IMR-90 (cell line): ENCODE results near the gene ADD3. TPM values are rescaled to one million over a fixed set of nuclear protein-coding genes. Genes with fewer than 3 reads are reported as not detected.

Source experiments
- ATAC-seq: fragments of 200-7000 bp; cut with Tn5 transposase; 2 replicates; pipeline ENCODE4 v1.9.1; 2020; ENCODE audit warnings: low read depth, mild to moderate bottlenecking, moderate library complexity
- BruUV-seq: library from RNA; stranded (reverse); fragments of 400-500 nt; replicated peaks from 2 replicates; lab custom pipeline; 2021; lab: Mats Ljungman, UMichigan
- CTCF ChIA-PET: fragments of 300-600 bp; formaldehyde crosslinking; extraction: SDS; loops from one replicate; lab custom pipeline; 2021; ENCODE audit warnings: antibody characterized with exemption; lab: Yijun Ruan, JAX
- POLR2A ChIA-PET: fragments of 300-600 bp; sonication (Branson Sonifier 250); formaldehyde crosslinking; loops from one replicate; lab custom pipeline; 2022; ENCODE audit warnings: antibody characterized with exemption; ENCODE audit not compliant: unreplicated experiment; lab: Charles Lee
- DNase-seq: peaks from one replicate; pipeline ENCODE4 v3.0.0; 2013
- H2AFZ ChIP-seq: replicated peaks from 2 replicates; pipeline ENCODE3; 2013; ENCODE audit warnings: low read length, mild to moderate bottlenecking; ENCODE audit not compliant: poor library complexity
- H2AK5ac ChIP-seq: 2 replicates; pipeline ENCODE4 v1.6.1; 2013; ENCODE audit warnings: low read depth, low read length, inconsistent platforms
- H2AK9ac ChIP-seq: replicated peaks from 2 replicates; pipeline ENCODE3; 2013; ENCODE audit warnings: mild to moderate bottlenecking, low read depth, low read length, moderate library complexity; ENCODE audit not compliant: poor library complexity
- H2BK120ac ChIP-seq: 2 replicates; pipeline ENCODE4 v1.6.1; 2013; ENCODE audit warnings: low read depth, low read length, inconsistent platforms
- H2BK15ac ChIP-seq: 3 replicates; pipeline ENCODE4 v1.6.1; 2013; ENCODE audit warnings: low read depth, low read length, inconsistent platforms
- H2BK20ac ChIP-seq: 2 replicates; pipeline ENCODE4 v1.6.1; 2013; ENCODE audit warnings: low read depth, mild to moderate bottlenecking, inconsistent platforms, low read length, moderate library complexity
- H2BK5ac ChIP-seq: 2 replicates; pipeline ENCODE4 v1.6.1; 2013; ENCODE audit warnings: mild to moderate bottlenecking, low read depth, low read length, inconsistent platforms; ENCODE audit not compliant: poor library complexity, severe bottlenecking
- H3K14ac ChIP-seq: replicated peaks from 2 replicates; pipeline ENCODE4 v1.6.1; 2013; ENCODE audit warnings: low read depth, low read length, inconsistent platforms
- H3K18ac ChIP-seq: 2 replicates; pipeline ENCODE4 v1.6.1; 2013; ENCODE audit warnings: low read depth, low read length, control low read depth
- H3K23ac ChIP-seq: 2 replicates; pipeline ENCODE4 v1.6.1; 2013; ENCODE audit warnings: low read depth, low read length, inconsistent platforms
- H3K27ac ChIP-seq: 2 replicates; pipeline ENCODE4 v1.5.1; 2013; ENCODE audit warnings: mild to moderate bottlenecking, control low read depth, low read length; ENCODE audit not compliant: insufficient read depth
- H3K27me3 ChIP-seq: 2 replicates; pipeline ENCODE4 v1.6.1; 2013; ENCODE audit warnings: low read length; ENCODE audit not compliant: control insufficient read depth, insufficient read depth
- H3K36me3 ChIP-seq: 2 replicates; pipeline ENCODE4 v1.6.1; 2013; ENCODE audit warnings: low read length, mixed read lengths; ENCODE audit not compliant: control insufficient read depth, insufficient read depth
- H3K4ac ChIP-seq: 2 replicates; pipeline ENCODE4 v1.6.1; 2013; ENCODE audit warnings: low read depth, low read length, inconsistent platforms
- H3K4me1 ChIP-seq: 2 replicates; pipeline ENCODE4 v1.6.1; 2013; ENCODE audit warnings: low read length, mixed read lengths; ENCODE audit not compliant: control insufficient read depth, insufficient read depth
- H3K4me2 ChIP-seq: 2 replicates; pipeline ENCODE4 v1.6.1; 2013; ENCODE audit warnings: low read depth, mild to moderate bottlenecking, control low read depth, low read length, moderate library complexity
- H3K4me3 ChIP-seq: 2 replicates; pipeline ENCODE4 v1.5.1; 2013; ENCODE audit warnings: low read depth, mild to moderate bottlenecking, control low read depth, low read length, moderate library complexity; ENCODE audit not compliant: insufficient read depth
- H3K56ac ChIP-seq: 2 replicates; pipeline ENCODE4 v1.6.1; 2013; ENCODE audit warnings: low read length, inconsistent platforms; ENCODE audit not compliant: insufficient read depth; ENCODE audit errors: extremely low read depth
- H3K79me1 ChIP-seq, 2 experiments: 2 replicates each; pipeline ENCODE4 v1.6.1; 2013; ENCODE audit warnings: low read length in 2 of 2, inconsistent platforms in 1 of 2, low read depth in 1 of 2
- H3K9ac ChIP-seq: 2 replicates; pipeline ENCODE4 v1.6.1; 2013; ENCODE audit warnings: low read depth, low read length, control low read depth
- H3K9me1 ChIP-seq: 2 replicates; pipeline ENCODE4 v1.6.1; 2013; ENCODE audit warnings: low read length, inconsistent platforms; ENCODE audit not compliant: insufficient read depth
- H3K9me3 ChIP-seq: 2 replicates; pipeline ENCODE4 v1.6.1; 2013; ENCODE audit warnings: low read length; ENCODE audit not compliant: control insufficient read depth, insufficient read depth
- H4K20me1 ChIP-seq: 2 replicates; pipeline ENCODE4 v1.6.1; 2013; ENCODE audit warnings: low read length, inconsistent platforms; ENCODE audit not compliant: insufficient read depth
- H4K5ac ChIP-seq: 2 replicates; pipeline ENCODE4 v1.6.1; 2013; ENCODE audit warnings: mild to moderate bottlenecking, low read depth, low read length, control low read depth
- H4K8ac ChIP-seq, 2 experiments: 2 replicates each; pipeline ENCODE4 v1.6.1; 2013; ENCODE audit warnings: low read depth in 2 of 2, low read length in 2 of 2, control low read depth in 1 of 2, inconsistent platforms in 1 of 2
- H4K91ac ChIP-seq: 2 replicates; pipeline ENCODE4 v1.6.1; 2013; ENCODE audit warnings: low read depth, low read length, inconsistent platforms; ENCODE audit not compliant: insufficient read depth
- BHLHE40 ChIP-seq: fragments of 150-350 bp; IDR thresholded peaks from 2 replicates; pipeline ENCODE4 v1.6.1; 2016; ENCODE audit warnings: mild to moderate bottlenecking, low read depth, low read length
- CEBPB ChIP-seq: IDR thresholded peaks from 2 replicates; pipeline ENCODE4 v1.6.1; 2012; ENCODE audit warnings: low read depth, low read length, improper control_type of control experiment
- CTCF ChIP-seq: conservative IDR thresholded peaks from 2 replicates; pipeline ENCODE4 v1.5.1; 2012; ENCODE audit warnings: mild to moderate bottlenecking, low read depth, low read length, improper control_type of control experiment
- FOS ChIP-seq: fragments of 150-350 bp; IDR thresholded peaks from 2 replicates; pipeline ENCODE4 v1.6.1; 2016; ENCODE audit warnings: low read depth, low read length
- MAZ ChIP-seq: IDR thresholded peaks from 2 replicates; pipeline ENCODE4 v1.6.1; 2012; ENCODE audit warnings: low read depth, mild to moderate bottlenecking, low read length, improper control_type of control experiment, moderate library complexity, borderline replicate concordance
- MXI1 ChIP-seq: IDR thresholded peaks from 2 replicates; pipeline ENCODE4 v1.6.1; 2012; ENCODE audit warnings: low read depth, mild to moderate bottlenecking, low read length, moderate library complexity, borderline replicate concordance
- RAD21 ChIP-seq: IDR thresholded peaks from 2 replicates; pipeline ENCODE4 v1.6.1; 2012; ENCODE audit warnings: low read length, improper control_type of control experiment
- WGBS, 2 experiments: methylation state at CpG; one replicate each; pipeline versions ENCODE4 v1.1.5 to v1.1.7; 2013; ENCODE audit warnings: missing lambda C conversion rate in 2 of 2; ENCODE audit not compliant: insufficient read length in 1 of 2; ENCODE audit errors: extremely low coverage in 2 of 2; 5-methylcytosine and 5-hydroxymethylcytosine counted together
- dilution Hi-C: fragments of 300-500 bp; cut with HindIII; formaldehyde crosslinking; loops from one replicate; pipeline ENCODE4 v1.14.3; 2018; ENCODE audit warnings: low sequenced_read_pairs; ENCODE audit not compliant: unreplicated experiment
- in situ Hi-C: fragments of 300-500 bp; cut with MboI; formaldehyde crosslinking; loops from 3 replicates; pipeline ENCODE4 v1.14.3; 2019; ENCODE audit warnings: low sequenced_read_pairs, inconsistent platforms, mixed read lengths
- intact Hi-C: fragments of 100-400 bp; cut with micrococcal nuclease; formaldehyde crosslinking; loops from 2 replicates; pipeline ENCODE4 v1.10.0; 2022
- polyA plus RNA-seq, 3 experiments: library from polyadenylated mRNA; depleted of rRNA; stranded (reverse); fragments of >200 nt; gene quantifications; 2 replicates each; pipeline ENCODE4 v1.2.3, GENCODE V29; 2012; ENCODE audit warnings: low replicate concordance in 1 of 3
- total RNA-seq: library from RNA; depleted of rRNA; stranded (reverse); fragments of >200 nt; gene quantifications from 2 replicates; pipeline ENCODE4 v1.2.3, GENCODE V29; 2012

ADD3 gene
- total and polyA plus RNA-seq, 2 of the 4 experiments (the other 2 are of a cell fraction) = 138 to 212 TPM

- intact Hi-C loops = no loop called here
- dilution Hi-C loops = no loop called here
- in situ Hi-C loops = no loop called here
Measured at GRCh38 chr10:110094786-110095185, 87.0 kb downstream of the ADD3 start.

More at GRCh38 chr10:110094786-110095185, 87.0 kb downstream of the ADD3 start:
- no peaks in the 10 kb centered on the region for H3K4me1 ChIP-seq
- TF ChIP-seq RAD21 (no peak), CTCF (no peak), BHLHE40 (no peak), MXI1 (no peak), MAZ (no peak), CEBPB (no peak), FOS (no peak)
- no peak overlapping the region for H3K27ac ChIP-seq
- ATAC-seq (no peak), DNase-seq (no peak)
- H2AK5ac ChIP-seq = no peak overlapping the region
- ChIA-PET POLR2A (no interaction called here), CTCF (interaction anchor here (1.5 kb wide), 1 partner anchor 20 kb away, joined by 4 read pairs; no protein-coding TSS in a partner anchor)
- no peak overlapping the region for H2BK5ac ChIP-seq
- WGBS, 2 experiments = no CpG with 5 or more reads among the region's 2 CpGs
- no peak overlapping the region for H3K4ac ChIP-seq
- H4K8ac ChIP-seq = no peak overlapping the region
- no peaks in the 10 kb centered on the region for H3K9me3 ChIP-seq
- no peak overlapping the region for H3K18ac ChIP-seq
- no peak overlapping the region for H2AFZ ChIP-seq
- no peak overlapping the region for H2AK9ac ChIP-seq
- H4K91ac ChIP-seq = no peak overlapping the region
- no peaks in the 10 kb centered on the region for H3K27me3 ChIP-seq
- no peak overlapping the region for H4K5ac ChIP-seq
- no peak overlapping the region for H3K9ac ChIP-seq
- no peak overlapping the region for H2BK15ac ChIP-seq
- no peak overlapping the region for H3K4me2 ChIP-seq
- no peak overlapping the region for H3K14ac ChIP-seq
- no peak overlapping the region for H2BK20ac ChIP-seq
- no peak overlapping the region for H3K4me3 ChIP-seq
- H3K56ac ChIP-seq = no peak overlapping the region
- H3K79me1 ChIP-seq = peaks cover 9 to 33% of the 10 kb centered on the region in 2 experiments
- no TSS peak for BruUV-seq
- H4K20me1 ChIP-seq = no peaks in the 10 kb centered on the region
- H3K36me3 ChIP-seq = no peaks in the 10 kb centered on the region
- no peak overlapping the region for H2BK120ac ChIP-seq
- no peak overlapping the region for H3K23ac ChIP-seq
- no peaks in the 10 kb centered on the region for H3K9me1 ChIP-seq
